ENCODE results near the gene DNMT3L.
"Not testable (repeated sequence)": the region's sequence is repeated elsewhere in the genome, so short reads cannot be mapped to it uniquely, and the experiment has no call there.

DNA sequence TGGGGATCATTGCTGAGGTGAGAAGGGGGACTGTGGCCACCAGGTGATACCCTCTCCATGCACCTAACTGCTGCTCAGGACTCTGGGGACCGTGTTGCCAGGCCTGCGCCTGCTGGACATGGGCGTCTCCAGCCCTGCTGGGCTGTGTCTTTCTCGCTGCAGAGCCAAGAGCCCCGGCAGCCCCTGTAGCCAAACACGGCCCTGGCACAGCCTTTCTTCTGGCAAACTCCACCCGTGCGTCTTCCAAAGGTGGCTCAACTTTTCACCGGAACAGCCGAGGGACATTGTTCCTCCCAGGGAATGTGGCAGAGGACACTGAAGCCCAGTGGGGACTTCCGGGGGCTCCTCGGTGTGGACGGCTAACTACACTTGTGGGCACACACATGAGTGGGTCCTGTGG is 33.6 kb downstream of the DNMT3L start:
- TF ChIP-seq POLR2A (IDR thresholded peaks at IDR 0.05) = not testable (repeated sequence)
- TF ChIP-seq, protein P1, sequence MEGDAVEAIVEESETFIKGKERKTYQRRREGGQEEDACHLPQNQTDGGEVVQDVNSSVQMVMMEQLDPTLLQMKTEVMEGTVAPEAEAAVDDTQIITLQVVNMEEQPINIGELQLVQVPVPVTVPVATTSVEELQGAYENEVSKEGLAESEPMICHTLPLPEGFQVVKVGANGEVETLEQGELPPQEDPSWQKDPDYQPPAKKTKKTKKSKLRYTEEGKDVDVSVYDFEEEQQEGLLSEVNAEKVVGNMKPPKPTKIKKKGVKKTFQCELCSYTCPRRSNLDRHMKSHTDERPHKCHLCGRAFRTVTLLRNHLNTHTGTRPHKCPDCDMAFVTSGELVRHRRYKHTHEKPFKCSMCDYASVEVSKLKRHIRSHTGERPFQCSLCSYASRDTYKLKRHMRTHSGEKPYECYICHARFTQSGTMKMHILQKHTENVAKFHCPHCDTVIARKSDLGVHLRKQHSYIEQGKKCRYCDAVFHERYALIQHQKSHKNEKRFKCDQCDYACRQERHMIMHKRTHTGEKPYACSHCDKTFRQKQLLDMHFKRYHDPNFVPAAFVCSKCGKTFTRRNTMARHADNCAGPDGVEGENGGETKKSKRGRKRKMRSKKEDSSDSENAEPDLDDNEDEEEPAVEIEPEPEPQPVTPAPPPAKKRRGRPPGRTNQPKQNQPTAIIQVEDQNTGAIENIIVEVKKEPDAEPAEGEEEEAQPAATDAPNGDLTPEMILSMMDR (IDR thresholded peaks at IDR 0.05) = not testable (repeated sequence)

All from body of pancreas (tissue), 4 donors.